ENCODE results near the gene WDR20.

DNA sequence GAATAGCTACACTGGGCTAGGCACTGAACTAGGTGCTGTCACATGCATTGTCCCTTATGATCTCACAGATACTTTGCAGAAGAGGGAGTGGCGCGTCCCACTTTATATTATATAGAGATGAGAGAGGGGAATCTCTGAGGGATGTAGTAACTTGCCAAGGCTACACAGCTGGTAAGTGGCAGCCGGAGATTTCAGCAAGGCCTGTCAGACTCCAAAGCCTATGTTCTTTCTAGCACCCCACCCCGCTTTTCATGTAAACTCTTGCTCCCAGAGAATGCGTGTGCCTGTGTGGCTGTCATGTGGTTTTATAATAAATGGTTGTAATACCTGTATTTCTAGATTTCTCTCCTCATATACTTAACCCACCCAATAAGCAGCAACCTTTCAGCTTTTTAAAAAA is 39.1 kb downstream of the WDR20 start:
- TF ChIP-seq, protein P1, sequence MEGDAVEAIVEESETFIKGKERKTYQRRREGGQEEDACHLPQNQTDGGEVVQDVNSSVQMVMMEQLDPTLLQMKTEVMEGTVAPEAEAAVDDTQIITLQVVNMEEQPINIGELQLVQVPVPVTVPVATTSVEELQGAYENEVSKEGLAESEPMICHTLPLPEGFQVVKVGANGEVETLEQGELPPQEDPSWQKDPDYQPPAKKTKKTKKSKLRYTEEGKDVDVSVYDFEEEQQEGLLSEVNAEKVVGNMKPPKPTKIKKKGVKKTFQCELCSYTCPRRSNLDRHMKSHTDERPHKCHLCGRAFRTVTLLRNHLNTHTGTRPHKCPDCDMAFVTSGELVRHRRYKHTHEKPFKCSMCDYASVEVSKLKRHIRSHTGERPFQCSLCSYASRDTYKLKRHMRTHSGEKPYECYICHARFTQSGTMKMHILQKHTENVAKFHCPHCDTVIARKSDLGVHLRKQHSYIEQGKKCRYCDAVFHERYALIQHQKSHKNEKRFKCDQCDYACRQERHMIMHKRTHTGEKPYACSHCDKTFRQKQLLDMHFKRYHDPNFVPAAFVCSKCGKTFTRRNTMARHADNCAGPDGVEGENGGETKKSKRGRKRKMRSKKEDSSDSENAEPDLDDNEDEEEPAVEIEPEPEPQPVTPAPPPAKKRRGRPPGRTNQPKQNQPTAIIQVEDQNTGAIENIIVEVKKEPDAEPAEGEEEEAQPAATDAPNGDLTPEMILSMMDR (IDR thresholded peaks at IDR 0.05) = no peak
- TF ChIP-seq POLR2A (IDR thresholded peaks at IDR 0.05) = no peak

All from Peyer's patch (tissue), 4 donors.